Activated T-helper 9 cell treated with anti-CD3 and anti-CD28 coated beads, Interleukin-2, amount 50 U/mL, for 16 hours (primary cell): ENCODE data around the gene KCNJ14.
"Not testable (repeated sequence)": the region's sequence is repeated elsewhere in the genome, so short reads cannot be mapped to it uniquely, and the experiment has no call there.

ENCODE experiments used
- DNase-seq: peaks from one replicate; pipeline ENCODE4 v3.0.0-alpha.2; 2020; ENCODE audit warnings: low read depth

KCNJ14 gene

DNA sequence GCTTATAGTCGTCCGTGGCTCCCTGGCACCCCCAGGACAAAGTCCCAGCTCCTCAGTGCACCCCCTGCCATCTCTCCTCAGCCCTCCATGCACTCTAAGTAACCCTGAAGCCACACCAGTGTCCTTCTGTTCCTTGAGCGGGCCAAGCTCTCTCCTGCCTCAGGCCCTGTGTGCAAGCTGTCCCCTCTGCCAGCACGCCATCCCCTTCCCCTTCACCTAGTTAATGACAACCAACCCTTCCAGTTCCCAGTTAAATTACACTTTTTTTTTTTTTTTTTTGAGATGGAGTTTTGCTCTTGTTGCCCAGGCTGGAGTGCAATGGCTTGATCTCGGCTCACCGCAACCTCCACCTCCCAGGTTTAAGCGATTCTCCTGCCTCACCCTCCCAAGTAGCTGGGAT is 33.1 kb downstream of the KCNJ14 start:
- DNase-seq = not testable (repeated sequence)

DNA sequence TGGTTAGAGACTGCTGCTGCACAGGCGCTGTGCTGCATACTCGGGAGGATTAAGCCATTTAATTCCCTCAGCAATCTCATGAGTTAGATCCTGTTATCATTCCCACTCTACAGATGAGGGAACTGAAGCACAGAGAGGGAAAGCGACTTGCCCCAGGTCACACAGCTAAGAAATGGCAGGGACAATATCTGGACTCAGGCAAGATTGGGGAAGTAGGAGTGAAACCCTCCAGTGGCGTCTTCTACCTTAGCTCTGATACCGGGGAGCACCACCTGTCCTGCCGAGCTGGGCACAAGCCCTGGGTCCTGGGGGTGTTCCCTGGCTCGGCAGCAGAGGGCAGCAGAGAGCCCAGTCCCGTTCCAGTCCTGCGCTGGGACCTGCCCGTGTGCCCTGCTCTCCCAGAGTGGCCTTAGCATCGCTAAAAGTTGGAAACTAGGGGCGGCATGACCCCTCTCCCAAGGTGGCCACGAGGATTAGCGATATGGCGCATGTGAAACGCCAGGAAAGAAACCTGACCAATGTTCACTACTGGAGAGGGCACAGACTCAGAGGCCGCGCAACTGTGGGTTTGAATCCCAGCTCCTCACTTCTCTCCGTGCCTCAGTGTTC is 34.3 kb downstream of the KCNJ14 start:
- peak; percentile 65 for DNase-seq

DNA sequence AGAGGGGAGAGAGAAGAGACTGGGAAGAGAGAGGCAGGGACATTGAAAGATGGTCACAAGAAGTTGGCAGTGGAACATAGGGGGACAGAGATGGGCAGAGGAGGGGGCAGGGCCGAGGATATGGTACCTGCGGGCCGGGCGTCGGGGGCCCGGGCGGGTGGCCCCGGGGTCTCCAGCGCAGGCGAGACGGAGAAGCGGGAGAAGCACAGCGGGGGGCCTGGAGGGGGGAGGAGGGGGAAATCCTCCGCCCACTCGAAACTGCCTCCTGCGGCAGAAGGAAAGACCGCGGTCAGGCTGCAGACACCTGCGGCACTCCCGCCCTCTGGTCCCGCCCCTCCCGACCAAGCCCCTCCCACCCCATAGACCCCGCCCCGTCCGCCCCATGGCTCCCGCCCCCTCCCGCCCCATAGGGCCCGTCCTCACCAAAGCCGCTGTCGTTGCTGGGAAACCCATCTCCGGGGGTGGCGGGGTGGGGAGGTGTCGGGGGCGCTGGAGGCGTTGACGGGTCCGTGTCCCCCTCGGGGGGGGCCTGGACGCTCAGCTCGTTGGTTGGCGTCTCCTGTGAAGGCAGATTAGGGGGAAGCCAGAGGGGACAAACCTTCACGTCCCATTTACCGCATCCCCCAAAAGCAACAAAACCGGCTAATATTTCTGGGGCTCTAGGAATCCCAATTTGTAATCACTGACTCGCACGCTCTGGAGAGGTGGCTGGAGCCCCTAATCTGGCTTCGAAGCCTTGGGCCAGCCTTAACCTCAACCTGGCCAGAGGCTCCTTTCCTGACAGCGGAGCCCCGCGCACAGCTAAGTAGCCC is 35.8 kb downstream of the KCNJ14 start:
- DNase-seq = peak; percentile 43

DNA sequence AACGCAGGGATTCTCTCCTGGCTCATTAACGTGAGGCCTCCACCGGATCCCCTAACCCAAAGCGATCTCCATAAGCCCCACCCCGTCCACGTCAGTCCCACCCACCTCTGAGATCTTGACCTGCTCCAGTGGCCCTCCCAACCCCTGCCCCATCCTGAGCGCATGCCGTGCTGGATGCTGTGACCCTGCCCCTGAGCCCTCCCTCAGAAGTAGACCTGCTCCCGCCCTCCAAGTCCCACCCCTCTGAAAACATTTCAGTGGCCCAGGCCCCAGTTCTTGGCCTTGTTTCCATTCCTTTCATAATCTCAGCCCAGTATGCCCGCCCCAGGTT is 36.4 kb downstream of the KCNJ14 start:
- no peak for DNase-seq

DNA sequence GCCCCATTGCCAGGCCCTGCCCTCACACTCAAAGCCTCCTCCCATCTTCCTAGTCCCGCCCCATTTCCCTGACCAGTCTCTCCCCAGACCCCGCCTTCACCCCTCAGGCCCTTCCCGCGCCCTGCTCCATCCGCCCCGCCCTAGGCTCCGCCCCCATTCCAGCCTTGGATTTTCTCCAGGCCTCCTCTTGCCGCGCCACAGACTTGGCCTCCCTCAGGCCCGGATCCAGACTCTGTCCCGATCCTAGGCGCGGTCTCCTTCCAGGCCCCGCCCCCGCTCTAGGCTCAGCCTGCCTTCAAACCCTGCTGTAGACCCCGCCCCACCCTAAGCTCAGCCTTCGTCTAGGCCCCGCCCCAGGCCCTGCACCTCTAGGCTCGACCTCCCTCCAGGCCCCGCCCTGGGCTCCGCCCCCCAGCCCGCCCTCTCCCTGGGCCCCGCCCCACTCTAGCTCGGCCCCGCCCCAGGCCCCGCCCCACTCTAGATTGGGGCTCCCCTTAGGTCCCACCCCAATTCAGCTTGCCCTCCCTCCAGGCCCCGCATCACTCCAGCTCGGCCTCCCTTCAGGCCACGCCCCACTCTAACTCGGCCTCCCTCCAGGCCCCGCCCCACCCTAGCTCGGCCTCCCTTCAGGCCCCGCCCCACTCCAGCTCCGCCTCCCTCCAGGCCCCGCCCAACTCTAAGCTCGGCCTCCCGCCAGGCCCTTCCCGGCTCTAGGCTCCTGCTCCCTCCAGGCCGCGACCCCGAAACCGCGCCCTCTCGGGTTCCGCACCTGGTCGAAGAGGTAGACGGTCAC is 37.7 kb downstream of the KCNJ14 start:
- DNase-seq = peak; percentile 66

DNA sequence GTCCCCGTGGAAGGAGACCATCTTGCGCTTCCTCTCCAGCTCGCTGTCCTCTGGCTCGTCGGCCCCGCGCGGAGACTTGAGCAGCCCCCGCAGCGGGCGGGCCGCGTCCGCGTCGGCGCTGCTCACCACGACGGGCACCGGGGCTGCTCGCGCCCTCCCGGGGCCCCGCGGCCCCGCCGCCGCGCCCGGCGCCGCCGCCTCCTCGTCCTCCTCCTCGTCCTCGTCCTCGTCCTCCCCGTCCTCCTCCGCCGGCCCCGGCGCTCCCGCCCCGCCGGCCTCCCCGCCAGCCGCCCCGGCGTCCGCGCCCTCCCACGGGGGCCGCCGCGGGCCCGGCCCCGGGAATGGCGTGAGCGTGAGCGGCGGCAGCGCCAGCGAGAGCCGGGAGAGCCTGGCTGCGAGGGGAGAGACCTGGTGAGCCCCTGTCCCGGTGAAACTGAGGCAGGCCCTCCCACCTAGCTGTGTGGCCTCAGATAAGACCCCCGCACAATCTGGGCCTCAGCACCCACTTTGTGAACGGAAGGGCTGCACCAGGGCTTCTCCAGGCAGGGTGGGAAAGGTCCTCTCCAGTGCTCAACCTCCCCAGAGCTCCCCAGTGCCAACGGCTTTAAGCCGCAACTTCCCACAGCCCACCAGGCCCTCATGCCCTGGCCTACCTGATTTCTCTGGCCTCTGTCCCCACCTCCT is 38.5 kb downstream of the KCNJ14 start:
- DNase-seq = no peak

DNA sequence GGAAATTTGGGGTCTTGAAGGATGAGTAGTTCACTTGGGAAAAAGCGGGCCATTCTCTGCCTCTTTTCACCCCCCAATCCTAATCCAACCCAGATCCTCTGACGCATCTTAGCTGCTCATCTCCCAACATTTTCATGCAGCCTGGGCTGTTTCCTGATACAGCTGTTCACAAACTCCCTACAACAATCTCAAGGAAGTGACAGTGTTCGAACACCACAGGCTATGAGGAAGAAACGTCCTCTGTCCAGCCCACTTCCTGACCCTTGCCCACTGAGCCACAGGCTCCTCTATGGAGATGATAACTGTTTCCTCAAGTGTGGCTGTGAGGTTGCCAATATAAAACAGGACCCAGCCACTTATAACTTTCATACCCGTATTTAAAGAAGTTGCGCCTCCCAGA is 40.0 kb downstream of the KCNJ14 start:
- no peak for DNase-seq

DNA sequence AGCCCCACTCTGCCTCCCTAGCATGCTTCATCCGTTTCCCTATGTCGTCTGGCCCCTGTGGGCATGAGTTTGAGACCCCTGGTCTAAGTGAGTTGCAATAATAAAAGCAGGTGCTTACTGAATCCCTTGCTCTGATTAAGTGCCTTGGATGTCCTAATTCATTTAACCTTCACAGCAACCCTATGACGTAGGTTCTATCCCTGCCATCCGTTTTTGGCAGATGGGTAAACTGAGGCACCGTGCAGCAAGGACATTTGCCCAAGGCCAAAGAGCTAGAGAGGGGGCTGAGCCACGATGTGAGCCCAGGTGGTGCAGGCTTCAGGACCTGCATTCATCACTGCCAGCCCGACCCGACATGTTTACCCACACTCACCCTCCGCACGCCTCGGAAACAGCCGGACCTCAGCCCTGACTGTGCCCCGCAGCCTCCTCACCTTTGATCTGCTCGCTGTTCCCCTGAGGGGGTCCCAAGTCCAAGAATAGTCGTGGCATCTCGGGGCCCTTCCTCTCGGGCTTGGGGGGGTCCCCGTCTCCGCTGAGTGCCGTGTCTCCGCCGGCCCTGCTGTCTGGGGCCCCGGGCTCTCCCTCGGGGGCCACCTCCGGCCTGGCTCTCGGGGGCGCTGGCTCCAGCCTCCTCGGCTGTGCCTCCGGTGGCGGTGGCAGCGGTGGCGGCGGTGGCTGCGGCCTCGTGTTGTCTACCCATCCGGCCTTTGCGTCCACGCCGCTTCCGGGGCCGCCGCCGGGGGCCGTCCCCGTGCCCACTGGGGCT is 41.8 kb downstream of the KCNJ14 start:
- DNase-seq = no peak

DNA sequence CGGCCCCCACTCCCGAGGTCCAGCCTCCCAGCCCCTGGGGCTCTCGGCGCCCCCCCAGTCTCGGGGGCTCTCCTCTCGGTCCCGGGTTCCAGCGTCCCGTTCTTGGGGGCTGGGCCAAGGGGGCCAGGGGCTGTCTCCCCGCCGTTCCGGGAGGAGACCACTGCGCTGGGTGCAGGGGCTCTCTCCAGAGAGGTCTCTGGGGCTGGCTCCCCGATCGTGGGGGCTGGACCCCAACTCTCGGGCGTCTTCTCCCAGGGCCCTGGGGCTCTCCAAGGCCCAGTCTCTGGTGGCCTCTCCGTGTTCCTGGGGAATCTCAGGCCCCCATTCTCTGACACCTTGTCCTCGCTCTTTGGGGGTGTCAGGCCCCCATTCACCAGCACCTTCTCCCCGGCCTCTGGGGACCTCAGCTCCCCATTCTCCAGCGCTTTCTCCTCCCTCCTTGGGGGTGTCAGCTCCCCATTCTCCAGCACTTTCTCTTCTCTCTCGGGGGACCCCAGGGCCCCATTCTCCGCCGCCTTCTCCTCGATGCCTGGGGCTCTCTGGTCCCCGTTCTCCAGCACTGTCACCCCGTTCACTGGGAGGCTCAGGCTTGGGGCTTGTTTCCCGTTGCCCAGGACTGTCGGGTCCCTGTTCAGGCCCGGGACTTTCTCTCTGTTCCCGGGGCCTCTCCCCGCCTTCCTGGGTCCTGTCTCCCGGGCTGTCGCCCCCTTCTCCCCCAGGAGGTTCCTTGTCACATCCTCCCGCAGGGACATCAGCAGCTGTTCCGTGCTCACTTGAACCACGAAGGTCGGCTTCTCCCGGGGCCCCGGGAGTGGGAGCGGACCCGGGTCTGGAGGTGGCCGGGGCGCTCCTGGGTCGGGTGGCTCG is 42.6 kb downstream of the KCNJ14 start:
- no peak for DNase-seq

DNA sequence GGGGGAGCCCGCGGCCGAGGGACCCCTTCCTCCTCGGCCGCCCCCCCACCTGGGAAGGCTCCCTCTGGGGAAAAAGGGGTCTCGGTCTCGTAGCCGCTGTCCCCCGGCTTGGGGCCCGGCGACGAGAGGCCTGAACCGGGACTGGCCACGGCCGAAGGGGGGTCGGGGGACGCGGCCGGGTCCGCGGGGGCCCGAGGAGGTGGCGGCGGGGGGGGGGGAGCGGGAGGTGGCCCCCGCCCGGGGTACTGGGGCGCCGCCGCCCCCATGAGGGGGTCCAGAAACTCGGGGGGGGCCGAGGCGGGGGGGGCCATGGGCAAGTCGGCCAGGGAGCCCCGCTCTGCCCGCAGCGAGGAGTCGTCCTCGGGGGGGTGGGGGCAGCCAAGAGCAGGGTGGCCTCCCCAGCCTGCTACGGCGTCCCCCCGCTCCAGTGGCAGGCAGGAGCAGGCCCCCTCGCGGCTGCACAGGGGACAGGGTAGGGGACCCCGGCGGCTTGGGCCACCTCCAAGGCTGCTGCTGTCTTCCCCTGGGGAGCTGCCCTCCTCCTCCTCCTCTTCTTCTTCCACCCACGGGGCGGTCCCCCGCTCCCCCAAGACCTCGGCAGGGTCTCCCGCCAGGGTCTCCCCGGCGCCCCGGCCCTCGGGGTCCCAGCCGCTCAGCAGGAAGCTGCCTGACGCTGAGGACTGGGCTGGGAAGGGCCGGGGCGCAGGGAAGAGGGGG is 43.4 kb downstream of the KCNJ14 start:
- DNase-seq = no peak

DNA sequence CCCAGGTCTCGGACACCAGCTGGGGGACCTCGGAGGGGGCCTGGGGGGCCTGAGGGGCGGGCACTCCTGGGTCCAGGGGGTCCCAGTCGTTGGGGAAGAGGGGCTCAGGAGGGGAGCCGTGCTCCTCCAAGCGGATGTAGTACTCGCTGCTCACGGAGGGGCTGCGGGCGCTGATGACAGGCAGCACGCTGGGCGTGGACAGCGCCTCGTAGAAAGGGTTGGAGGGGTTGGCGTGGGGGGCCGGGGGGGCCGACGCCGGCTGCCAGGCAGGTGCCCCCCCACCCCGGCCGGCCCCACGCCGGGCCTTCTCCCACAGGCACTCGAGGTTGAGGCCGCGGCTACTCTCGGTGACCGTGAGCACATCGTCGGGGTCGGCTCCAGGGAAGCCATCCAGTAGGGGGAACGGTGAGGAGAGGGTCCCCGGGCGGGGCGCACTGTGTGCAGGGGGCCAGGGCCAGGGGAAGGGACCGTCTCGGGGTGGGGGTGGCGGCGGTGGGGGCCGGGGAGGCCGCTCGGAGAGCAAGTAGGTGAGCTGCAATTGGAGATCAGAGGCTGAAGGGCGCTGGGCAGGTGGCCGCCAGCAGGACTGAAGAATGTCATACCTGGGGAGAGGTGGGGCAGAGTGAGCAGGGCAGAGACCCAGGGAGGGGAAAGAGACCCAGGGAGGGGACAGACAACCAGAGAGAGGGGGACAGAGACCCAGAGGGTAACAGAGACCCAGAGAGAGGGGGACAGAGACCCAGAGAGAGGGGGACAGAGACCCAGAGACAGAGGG is 44.1 kb downstream of the KCNJ14 start:
- no peak for DNase-seq

DNA sequence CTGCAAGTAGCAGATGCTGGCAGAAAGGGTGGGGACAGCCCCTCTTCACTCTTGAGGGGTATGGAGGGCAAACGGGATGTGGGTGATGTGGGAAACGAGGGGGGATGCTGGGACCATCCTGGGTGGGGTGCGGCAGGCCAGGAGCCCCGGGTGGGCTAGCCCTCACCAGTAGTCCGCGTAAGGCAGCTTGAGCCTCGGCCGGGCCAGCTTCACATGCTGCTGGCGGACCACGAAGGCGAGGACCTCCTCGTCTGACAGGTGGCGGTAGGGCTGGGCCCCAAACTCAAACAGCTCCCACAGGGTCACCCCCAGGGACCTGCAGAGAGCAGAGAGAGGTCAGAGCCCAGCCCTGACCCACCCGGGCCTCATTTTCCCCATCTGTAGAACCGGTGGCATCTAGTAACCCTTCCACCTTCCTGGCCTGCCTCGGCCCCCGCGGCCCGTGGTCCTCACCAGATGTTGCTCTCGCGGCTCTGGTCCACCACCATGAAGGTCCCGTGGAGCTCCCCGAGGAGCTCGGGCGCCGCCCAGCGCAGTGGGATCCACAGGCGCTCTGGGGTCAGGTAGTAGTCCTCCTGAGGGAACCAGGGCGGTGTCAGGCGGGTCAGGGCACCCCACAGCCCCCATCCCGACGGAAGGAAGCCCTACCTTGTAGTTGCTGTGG is 45.6 kb downstream of the KCNJ14 start:
- DNase-seq = no peak

DNA sequence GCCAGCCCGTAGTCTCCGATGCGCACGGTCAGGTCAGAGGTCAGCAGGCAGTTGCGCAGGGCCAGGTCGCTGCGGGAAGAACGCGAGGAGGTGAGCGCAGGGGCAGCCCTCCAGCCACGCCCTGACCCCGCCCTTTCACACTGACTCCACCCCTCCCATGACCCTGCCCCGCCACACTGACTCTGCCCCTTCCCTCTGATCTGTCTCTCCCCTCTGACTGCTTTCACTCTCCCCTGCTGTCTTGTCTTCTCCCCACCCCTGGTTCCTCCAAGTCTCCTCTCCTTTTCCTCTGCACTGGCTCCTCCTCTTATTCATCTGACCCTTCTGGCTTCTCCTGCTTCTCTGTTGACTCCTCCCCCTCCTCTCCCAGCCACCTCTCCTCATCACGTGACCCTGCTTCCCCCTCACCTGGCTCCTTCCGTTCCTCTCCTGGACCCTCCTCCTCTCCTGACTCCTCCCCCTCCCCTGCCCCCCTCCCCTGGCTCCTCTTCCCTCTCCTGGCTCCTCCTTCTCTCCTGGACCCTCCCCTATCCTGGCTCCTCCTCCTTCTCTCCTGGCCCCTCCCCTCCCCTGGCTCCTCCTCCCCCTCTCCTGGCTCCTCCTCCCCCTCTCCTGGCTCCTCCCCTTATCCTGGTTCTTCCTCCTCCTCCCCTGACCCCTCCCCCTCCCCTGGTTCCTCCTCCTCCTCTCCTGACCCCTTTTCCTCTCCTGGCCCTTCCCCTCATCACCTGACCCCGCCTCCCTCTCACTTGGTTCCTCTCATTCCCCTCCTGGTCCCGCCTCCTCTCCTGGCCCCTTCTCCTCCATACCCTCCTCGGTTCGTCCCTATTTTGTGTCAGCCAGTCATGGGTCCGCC is 46.3 kb downstream of the KCNJ14 start:
- peak; percentile 50 for DNase-seq

DNA sequence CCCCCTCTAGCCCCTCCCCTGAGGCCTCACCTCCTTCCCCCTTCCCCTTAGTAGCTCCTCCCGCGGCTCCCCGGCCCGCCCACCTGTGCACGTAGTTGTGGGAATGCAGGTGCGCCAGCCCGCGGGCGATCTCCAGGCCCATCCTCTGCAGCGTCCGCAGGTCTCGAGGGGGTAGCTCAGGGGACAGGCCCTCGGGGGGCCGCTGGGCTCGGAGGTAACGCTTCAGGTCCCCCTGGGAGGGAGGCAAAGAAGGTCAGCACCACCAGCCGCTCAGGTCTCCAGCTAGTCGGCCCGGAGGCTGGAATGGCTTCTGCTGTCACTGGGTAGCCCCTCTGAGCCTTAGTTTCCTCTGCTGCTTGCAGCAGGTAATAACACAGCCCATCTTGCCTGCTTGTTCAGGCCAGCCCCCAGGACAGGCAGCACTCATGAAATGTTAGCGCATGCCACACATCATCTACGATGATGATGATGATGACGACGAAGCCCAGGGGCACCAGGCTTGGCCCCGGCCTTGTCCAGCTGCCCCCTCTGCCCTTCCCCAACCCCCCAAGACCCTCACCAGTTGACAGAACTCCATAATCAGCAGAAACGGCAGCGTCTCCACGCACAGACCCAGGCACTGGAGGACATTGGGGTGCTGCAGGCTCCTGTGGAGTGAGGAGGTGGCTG is 47.1 kb downstream of the KCNJ14 start:
- no peak for DNase-seq

DNA sequence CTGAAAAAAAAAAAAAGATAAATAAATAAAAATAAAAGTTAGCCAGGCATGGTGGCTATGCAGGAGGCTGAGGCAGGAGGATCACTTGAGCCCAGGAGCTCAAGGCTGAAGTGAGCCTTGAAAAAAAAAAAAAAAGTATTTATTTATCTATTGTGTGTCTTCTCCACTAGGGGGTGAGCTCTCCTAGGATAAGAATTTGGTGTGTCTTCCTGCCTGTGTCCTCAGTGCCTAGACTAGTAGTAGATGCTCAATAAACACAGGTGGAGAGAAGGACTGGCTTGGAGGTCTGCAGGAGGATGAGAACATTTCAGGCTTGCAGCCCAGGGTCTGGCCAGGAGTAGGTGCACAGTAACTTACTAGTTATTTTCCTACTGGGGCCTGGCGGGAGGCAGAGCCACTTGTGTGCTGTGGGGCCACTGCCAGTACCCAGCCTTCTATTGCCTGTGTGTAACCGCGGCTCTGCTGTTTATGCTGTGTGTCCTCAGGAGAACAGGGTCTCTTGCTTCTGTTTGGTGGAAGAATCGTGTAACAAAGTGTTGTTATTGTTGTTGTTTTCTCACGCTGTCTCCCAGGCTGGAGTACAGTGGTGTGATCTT is 50.9 kb downstream of the KCNJ14 start:
- DNase-seq = no peak

DNA sequence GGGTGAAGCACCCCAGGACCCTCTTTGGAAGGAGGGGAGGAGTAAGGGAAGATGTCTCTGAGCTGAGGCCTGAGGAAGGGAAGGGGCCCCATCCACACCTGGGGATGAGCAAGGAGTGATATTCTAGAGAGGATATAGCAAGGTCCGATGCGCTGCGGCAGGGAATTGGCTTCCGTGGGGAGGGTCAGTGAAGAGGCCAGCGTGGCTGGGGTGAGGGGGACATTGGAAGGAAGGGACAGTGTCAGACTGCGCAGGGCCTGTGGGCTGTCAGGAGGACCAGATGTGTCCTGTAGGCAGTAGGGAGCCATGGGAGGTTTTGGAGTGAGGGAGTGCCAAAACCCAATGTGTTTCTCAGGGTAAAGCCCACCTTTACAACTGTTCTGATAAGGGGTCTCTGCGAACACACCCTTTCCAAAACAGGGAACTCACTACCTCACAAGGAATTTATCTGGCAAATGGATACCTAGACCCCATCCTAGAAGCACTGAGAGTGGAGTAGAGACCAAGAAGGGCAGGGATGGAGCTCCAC is 52.6 kb downstream of the KCNJ14 start:
- no peak for DNase-seq
